Right atrium auricular region (tissue), 2 donors: ENCODE measurements around the gene KCNMA1. TPM values are rescaled to one million over a fixed set of nuclear protein-coding genes. Genes with fewer than 3 reads are reported as not detected.

Experiments used
- DNase-seq: peaks from one replicate; pipeline ENCODE4 v3.0.0-alpha.2; 2019; ENCODE audit warnings: low spot score
- H3K27ac ChIP-seq, 2 donors: fragments of 200-600 bp; sonication (generic); 1 replicate in 1 of 2; 2 replicates in 1 of 2; pipeline ENCODE4 v1.5.1; 2016 to 2019
- H3K27me3 ChIP-seq, 2 donors: fragments of 200-600 bp; sonication (generic); one replicate each; pipeline versions ENCODE4 v1.5.1 to v1.6.0; 2017 to 2019
- H3K36me3 ChIP-seq: fragments of 200-600 bp; sonication (generic); one replicate; pipeline ENCODE4 v1.5.1; 2016
- H3K4me1 ChIP-seq, 2 donors: fragments of 200-600 bp; sonication (generic); one replicate each; pipeline versions ENCODE4 v1.5.1 to v1.6.0; 2017 to 2019
- H3K4me3 ChIP-seq, 2 donors: fragments of 200-600 bp; sonication (generic); 1 replicate in 1 of 2; 2 replicates in 1 of 2; pipeline ENCODE4 v1.5.1; 2017 to 2019; ENCODE audit warnings: mild to moderate bottlenecking in 1 of 2, moderate library complexity in 1 of 2
- H3K9me3 ChIP-seq, 2 donors: fragments of 200-600 bp; sonication (generic); one replicate each; pipeline ENCODE4 v1.5.1; 2019
- total RNA-seq, 2 donors: library from RNA; depleted of rRNA; stranded (reverse); fragments of >200 nt; gene quantifications; one replicate each; pipeline ENCODE4 v1.1.0, GENCODE V29; 2016
- TF ChIP-seq, protein P1 (sequence below), 2 donors: fragments of 200-600 bp; sonication (generic); IDR thresholded peaks; one replicate each; pipeline ENCODE4 v1.5.1; 2019; ENCODE audit warnings: antibody characterized with exemption in 2 of 2

The KCNMA1 gene
- total RNA-seq, 2 donors from 2014 or later = 2.3 to 3.5 TPM

DNA sequence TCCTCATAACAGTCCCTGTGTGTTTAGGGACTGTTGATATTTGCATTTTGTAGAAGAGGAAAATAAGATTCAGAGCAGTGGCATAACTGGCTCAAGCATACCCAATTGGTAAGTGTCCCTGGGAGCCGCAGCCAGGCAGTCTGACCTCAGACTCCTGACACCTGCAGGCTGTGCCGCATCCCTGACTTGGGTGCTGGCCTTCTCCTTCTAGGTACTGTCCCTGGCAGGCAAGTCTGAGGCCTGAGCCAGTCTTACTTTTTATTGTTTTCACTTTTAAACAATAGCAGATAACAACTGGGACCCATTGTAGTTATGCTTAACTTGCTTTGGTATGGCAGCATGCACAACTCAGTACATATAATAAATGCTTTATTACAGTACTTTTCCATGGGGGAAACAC is 717.0 kb downstream of the KCNMA1 start:
- Histone ChIP-seq H3K4me3 (no peak overlapping the region), H3K36me3 (no peaks in the 10 kb centered on the region), H3K9me3 (no peaks in the 10 kb centered on the region), H3K27ac (no peak overlapping the region), H3K27me3 (no peaks in the 10 kb centered on the region), H3K4me1 (no peaks in the 10 kb centered on the region)
- TF ChIP-seq, protein P1, sequence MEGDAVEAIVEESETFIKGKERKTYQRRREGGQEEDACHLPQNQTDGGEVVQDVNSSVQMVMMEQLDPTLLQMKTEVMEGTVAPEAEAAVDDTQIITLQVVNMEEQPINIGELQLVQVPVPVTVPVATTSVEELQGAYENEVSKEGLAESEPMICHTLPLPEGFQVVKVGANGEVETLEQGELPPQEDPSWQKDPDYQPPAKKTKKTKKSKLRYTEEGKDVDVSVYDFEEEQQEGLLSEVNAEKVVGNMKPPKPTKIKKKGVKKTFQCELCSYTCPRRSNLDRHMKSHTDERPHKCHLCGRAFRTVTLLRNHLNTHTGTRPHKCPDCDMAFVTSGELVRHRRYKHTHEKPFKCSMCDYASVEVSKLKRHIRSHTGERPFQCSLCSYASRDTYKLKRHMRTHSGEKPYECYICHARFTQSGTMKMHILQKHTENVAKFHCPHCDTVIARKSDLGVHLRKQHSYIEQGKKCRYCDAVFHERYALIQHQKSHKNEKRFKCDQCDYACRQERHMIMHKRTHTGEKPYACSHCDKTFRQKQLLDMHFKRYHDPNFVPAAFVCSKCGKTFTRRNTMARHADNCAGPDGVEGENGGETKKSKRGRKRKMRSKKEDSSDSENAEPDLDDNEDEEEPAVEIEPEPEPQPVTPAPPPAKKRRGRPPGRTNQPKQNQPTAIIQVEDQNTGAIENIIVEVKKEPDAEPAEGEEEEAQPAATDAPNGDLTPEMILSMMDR (IDR thresholded peaks at IDR 0.05) = no peak
- DNase-seq = no peak

DNA sequence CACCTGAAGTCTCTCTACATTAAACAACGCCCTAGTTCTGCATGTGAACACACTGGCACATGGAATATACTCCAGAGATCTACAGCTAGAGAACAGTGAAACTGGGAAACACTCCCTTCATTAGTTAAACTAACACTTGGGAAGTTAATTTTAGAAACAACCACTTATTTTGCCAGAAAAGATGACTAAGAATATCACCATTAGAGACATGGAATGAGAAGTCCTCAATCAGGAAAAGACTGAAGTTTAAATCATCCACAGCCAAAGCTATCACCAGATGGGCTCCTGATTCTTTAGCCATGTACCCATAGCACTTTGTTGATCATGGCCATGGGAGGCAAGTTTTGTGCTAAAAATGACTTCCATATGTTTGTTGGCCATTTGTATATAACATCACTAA is 719.5 kb downstream of the KCNMA1 start:
- Histone ChIP-seq H3K27ac (no peak overlapping the region), H3K4me1 (no peaks in the 10 kb centered on the region), H3K9me3 (no peaks in the 10 kb centered on the region), H3K4me3 (no peak overlapping the region), H3K36me3 (no peaks in the 10 kb centered on the region), H3K27me3 (no peaks in the 10 kb centered on the region)
- TF ChIP-seq, protein P1 (IDR thresholded peaks at IDR 0.05) = no peak
- no peak for DNase-seq

DNA sequence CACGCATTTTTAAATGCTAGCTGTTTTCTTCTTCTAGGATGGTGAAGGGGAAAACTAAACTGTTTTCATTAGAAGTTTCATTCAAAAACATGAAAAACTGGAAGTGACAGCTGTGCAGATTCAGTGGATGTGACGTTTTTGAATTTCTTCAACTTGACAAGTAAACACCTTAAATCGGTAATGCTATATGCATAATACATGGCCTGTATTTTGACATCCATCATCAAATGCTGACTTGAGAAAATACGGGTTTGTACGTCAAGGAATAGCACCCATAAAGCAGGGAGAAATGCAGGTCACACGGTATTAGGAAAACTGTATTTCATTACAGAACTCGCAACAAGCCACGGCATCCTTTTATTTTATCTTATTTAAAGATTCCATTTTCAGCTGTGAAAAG is 720.5 kb downstream of the KCNMA1 start:
- no peak for DNase-seq
- H3K4me3 ChIP-seq = no peak overlapping the region
- H3K36me3 ChIP-seq = no peaks in the 10 kb centered on the region
- no peaks in the 10 kb centered on the region for H3K9me3 ChIP-seq
- TF ChIP-seq, protein P1 (IDR thresholded peaks at IDR 0.05) = no peak
- no peaks in the 10 kb centered on the region for H3K27me3 ChIP-seq
- H3K4me1 ChIP-seq = no peaks in the 10 kb centered on the region
- no peak overlapping the region for H3K27ac ChIP-seq

DNA sequence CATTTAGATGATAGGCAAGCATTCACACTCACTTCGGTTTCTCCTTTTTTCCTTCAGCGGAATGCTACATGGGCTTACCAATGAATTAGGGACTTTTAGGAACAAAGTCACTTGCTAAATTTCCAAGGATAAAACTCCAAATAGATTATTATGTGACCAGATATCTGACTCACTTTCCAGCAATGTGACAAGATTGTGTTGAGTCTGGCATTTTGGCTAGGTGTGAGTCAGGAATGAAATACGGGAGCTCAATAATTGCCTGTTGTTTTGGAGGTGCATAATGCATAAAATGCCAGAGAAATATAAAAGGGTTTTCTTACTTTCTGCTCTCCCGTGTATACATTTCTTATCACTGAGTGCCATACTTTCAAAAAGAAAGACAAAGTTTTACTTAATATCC is 721.1 kb downstream of the KCNMA1 start:
- Histone ChIP-seq H3K27me3 (no peaks in the 10 kb centered on the region), H3K4me1 (no peaks in the 10 kb centered on the region), H3K9me3 (no peaks in the 10 kb centered on the region), H3K4me3 (no peak overlapping the region), H3K36me3 (no peaks in the 10 kb centered on the region), H3K27ac (no peak overlapping the region)
- TF ChIP-seq, protein P1 (IDR thresholded peaks at IDR 0.05) = no peak
- DNase-seq = no peak

DNA sequence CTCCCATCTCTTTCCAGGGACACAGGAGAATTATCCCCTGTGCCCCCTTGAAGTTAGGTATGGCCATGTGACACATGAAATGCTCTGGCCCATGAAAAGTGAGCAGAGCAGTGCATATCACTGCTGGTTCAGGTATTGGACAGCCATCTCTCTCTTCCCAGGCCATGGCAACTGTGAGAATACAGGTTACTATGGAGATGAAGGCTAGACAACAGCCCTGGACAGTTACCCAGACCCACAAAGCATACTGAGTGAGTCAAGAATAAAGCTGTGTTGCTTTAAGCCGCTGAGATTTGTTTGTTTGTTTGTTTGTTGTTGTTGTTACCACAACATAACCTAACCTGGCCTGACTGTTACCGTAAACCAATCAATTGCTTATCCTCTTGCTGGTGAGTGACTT is 722.3 kb downstream of the KCNMA1 start:
- Histone ChIP-seq H3K9me3 (no peaks in the 10 kb centered on the region), H3K4me3 (no peak overlapping the region), H3K4me1 (no peaks in the 10 kb centered on the region), H3K36me3 (no peaks in the 10 kb centered on the region), H3K27me3 (no peaks in the 10 kb centered on the region), H3K27ac (no peak overlapping the region)
- DNase-seq = no peak
- TF ChIP-seq, protein P1 (IDR thresholded peaks at IDR 0.05) = no peak

DNA sequence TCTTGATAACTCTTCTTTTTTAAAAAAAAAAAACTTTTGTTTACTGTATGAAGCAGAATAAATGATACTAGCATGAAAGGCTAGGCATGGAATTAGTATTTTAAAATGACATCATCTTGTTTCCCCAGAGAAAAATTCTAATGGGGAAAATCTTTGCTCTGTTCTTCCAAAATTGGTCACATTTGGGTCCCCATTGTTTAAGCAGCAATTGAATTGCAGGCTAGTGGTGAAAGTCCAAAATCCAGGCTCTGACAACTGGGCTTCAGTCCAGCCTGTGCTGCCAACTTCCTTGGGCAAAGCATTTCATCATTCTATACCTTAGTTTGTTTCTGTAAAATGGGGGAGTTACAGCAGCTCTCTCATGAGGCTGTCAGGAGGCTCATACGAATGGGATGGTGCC is 726.4 kb downstream of the KCNMA1 start:
- H3K4me3 ChIP-seq = no peak overlapping the region
- TF ChIP-seq, protein P1 (IDR thresholded peaks at IDR 0.05) = no peak
- no peaks in the 10 kb centered on the region for H3K36me3 ChIP-seq
- no peaks in the 10 kb centered on the region for H3K27me3 ChIP-seq
- no peaks in the 10 kb centered on the region for H3K9me3 ChIP-seq
- DNase-seq = no peak
- H3K4me1 ChIP-seq = no peaks in the 10 kb centered on the region
- no peak overlapping the region for H3K27ac ChIP-seq
